ENCODE results near the gene INSYN2A. TPM values are rescaled to one million over a fixed set of nuclear protein-coding genes. Genes with fewer than 3 reads are reported as not detected.

Gene INSYN2A
- total RNA-seq, 2 donors from 2014 or later: 0.14 to 4.0 TPM

- no peak for TF ChIP-seq CTCF (IDR thresholded peaks at IDR 0.05)
- no peak for TF ChIP-seq POLR2AphosphoS5 (IDR thresholded peaks at IDR 0.05)
- no peak for TF ChIP-seq POLR2A (IDR thresholded peaks at IDR 0.05)
- WGBS: 76% methylated on average over 3 of the region's 3 CpGs
- intact Hi-C loops (cut with DNase I): no loop called here
- H3K4me3 ChIP-seq: no peak overlapping the region
- DNase-seq (ENCODE audit: low spot score): no peak
- no peak overlapping the region for H3K27ac ChIP-seq
- H3K36me3 ChIP-seq: no peaks in the 10 kb centered on the region
- no peaks in the 10 kb centered on the region for H3K9me3 ChIP-seq
- no peaks in the 10 kb centered on the region for H3K4me1 ChIP-seq (replicated peaks)
- H3K27me3 ChIP-seq (replicated peaks; ENCODE audit: insufficient read depth): no peaks in the 10 kb centered on the region
Observed at GRCh38 chr10:127221281-127221680, 24.9 kb upstream of the INSYN2A start.

- WGBS: 100% methylated on average over 3 of the region's 3 CpGs
- no peak for TF ChIP-seq POLR2AphosphoS5 (IDR thresholded peaks at IDR 0.05)
- TF ChIP-seq CTCF (IDR thresholded peaks at IDR 0.05): no peak
- no peak for TF ChIP-seq POLR2A (IDR thresholded peaks at IDR 0.05)
- Histone ChIP-seq H3K27me3 (replicated peaks; ENCODE audit: insufficient read depth) (no peaks in the 10 kb centered on the region), H3K4me3 (no peak overlapping the region), H3K36me3 (no peaks in the 10 kb centered on the region), H3K9me3 (no peaks in the 10 kb centered on the region), H3K4me1 (replicated peaks) (no peaks in the 10 kb centered on the region), H3K27ac (no peak overlapping the region)
- intact Hi-C loops (cut with DNase I): no loop called here
- no peak for DNase-seq (ENCODE audit: low spot score)
Observed at GRCh38 chr10:127218658-127219057, 22.3 kb upstream of the INSYN2A start.

- TF ChIP-seq POLR2A (IDR thresholded peaks at IDR 0.05) (no peak), POLR2AphosphoS5 (IDR thresholded peaks at IDR 0.05) (no peak), CTCF (IDR thresholded peaks at IDR 0.05) (no peak)
- Histone ChIP-seq H3K4me3 (no peak overlapping the region), H3K4me1 (replicated peaks) (no peaks in the 10 kb centered on the region), H3K36me3 (no peaks in the 10 kb centered on the region), H3K27me3 (replicated peaks; ENCODE audit: insufficient read depth) (no peaks in the 10 kb centered on the region), H3K27ac (no peak overlapping the region), H3K9me3 (no peaks in the 10 kb centered on the region)
- DNase-seq (ENCODE audit: low spot score): no peak
- 35% methylated on average over 3 of the region's 3 CpGs for WGBS
- intact Hi-C loops (cut with DNase I): no loop called here
Observed at GRCh38 chr10:127216786-127217185, 20.4 kb upstream of the INSYN2A start.

- H3K27me3 ChIP-seq (replicated peaks; ENCODE audit: insufficient read depth): no peaks in the 10 kb centered on the region
- no peak overlapping the region for H3K4me3 ChIP-seq
- no peak for DNase-seq (ENCODE audit: low spot score)
- H3K27ac ChIP-seq: no peak overlapping the region
- 91% methylated on average over 5 of the region's 5 CpGs for WGBS
- no peaks in the 10 kb centered on the region for H3K36me3 ChIP-seq
- intact Hi-C loops (cut with DNase I): no loop called here
- H3K4me1 ChIP-seq (replicated peaks): no peaks in the 10 kb centered on the region
- TF ChIP-seq POLR2AphosphoS5 (IDR thresholded peaks at IDR 0.05) (no peak), POLR2A (IDR thresholded peaks at IDR 0.05) (no peak), CTCF (IDR thresholded peaks at IDR 0.05) (no peak)
- H3K9me3 ChIP-seq: no peaks in the 10 kb centered on the region
Observed at GRCh38 chr10:127216274-127216673, 19.9 kb upstream of the INSYN2A start.

- DNase-seq (ENCODE audit: low spot score): no peak
- TF ChIP-seq POLR2AphosphoS5 (IDR thresholded peaks at IDR 0.05) (no peak), POLR2A (IDR thresholded peaks at IDR 0.05) (no peak), CTCF (IDR thresholded peaks at IDR 0.05) (no peak)
- Histone ChIP-seq H3K4me3 (no peak overlapping the region), H3K9me3 (no peaks in the 10 kb centered on the region), H3K27me3 (replicated peaks; ENCODE audit: insufficient read depth) (no peaks in the 10 kb centered on the region), H3K27ac (no peak overlapping the region), H3K4me1 (replicated peaks) (no peaks in the 10 kb centered on the region), H3K36me3 (no peaks in the 10 kb centered on the region)
- WGBS: 69% methylated on average over 4 of the region's 4 CpGs
- intact Hi-C loops (cut with DNase I): no loop called here
Observed at GRCh38 chr10:127215866-127216265, 19.5 kb upstream of the INSYN2A start.
